ENCODE results near the gene TAMALIN. TPM values are rescaled to one million over a fixed set of nuclear protein-coding genes. Genes with fewer than 3 reads are reported as not detected.

The TAMALIN gene
- total RNA-seq, 1 donor from 2014 or later: 22.0 TPM

DNA sequence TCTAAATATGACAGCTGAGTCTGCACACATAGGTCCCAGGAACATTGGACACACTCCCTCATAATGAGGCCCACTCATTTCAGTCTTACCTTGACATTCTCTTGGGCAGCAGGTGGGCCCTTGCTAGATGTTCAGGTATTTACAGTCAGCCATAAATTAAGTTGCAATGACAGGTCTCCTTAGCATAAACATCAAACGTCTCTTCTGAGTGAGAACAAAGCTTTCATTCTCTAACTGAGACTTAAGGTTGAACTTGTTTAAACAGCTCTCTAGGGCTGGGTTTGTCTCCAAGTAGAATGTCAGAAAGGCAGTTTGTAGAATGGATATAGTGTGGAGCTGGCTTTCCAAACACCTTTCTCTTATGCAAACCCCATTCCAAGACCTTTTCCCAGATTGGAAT lies 44.9 kb upstream of the TAMALIN start:
- Mint-ChIP-seq H3K36me3 (peaks cover 33% of the 10 kb centered on the region), H3K9me3 (peaks cover 19% of the 10 kb centered on the region), H3K4me1 (peaks cover 20% of the 10 kb centered on the region), H3K27ac (peak overlapping the region; percentile 66), H3K27me3 (ENCODE audit: low read depth) (no peaks in the 10 kb centered on the region), H3K4me3 (no peak overlapping the region)
- TF ChIP-seq CTCF (IDR thresholded peaks at IDR 0.05; ENCODE audit: unreplicated experiment): no peak
- no peak for DNase-seq (ENCODE audit: low spot score in 2 of 2, unreplicated experiment in 2 of 2)

DNA sequence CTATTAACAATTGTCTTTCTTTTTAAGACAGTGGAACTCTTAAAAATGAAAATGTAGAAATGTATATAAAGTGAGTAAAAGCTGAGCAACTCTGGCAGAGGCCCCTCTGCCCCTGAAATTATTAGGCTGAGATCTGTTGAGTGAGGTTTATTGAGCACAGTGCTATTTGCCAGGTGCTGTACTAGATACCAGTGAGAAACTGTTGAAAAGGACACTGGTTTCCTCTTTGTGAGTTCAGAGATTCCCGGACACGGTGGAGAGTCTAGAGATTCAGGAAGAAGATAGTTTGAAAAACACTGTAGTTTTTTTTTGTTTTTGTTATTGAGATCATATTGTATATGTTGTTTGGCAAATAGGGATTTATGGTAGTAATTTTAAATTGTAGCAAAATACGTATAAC lies 44.0 kb upstream of the TAMALIN start:
- Mint-ChIP-seq H3K27me3 (ENCODE audit: low read depth) (no peaks in the 10 kb centered on the region), H3K27ac (peak overlapping the region; percentile 66), H3K36me3 (peaks cover 33% of the 10 kb centered on the region), H3K4me3 (no peak overlapping the region), H3K9me3 (peaks cover 19% of the 10 kb centered on the region), H3K4me1 (peaks cover 20% of the 10 kb centered on the region)
- DNase-seq (ENCODE audit: low spot score in 2 of 2, unreplicated experiment in 2 of 2): no peak
- no peak for TF ChIP-seq CTCF (IDR thresholded peaks at IDR 0.05; ENCODE audit: unreplicated experiment)

DNA sequence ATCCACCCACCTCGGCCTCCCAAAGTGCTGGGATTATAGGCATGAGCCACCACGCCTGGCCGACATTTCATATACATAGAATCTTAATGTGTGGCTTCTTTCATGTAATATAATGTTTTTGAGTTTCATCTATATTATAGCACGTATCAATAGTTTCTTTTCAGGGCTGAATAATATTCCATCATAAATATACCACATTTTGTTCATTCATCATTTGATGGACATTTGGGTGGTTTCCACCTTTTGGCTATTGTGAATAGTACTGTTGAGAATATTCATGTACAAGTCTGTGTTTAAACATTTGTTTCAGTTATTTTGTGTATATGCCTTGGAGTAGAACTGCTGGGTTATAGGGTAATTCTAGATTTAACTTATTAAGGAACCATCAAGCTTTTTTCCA lies 43.3 kb upstream of the TAMALIN start:
- H3K4me3 Mint-ChIP-seq: no peak overlapping the region
- DNase-seq (ENCODE audit: low spot score in 2 of 2, unreplicated experiment in 2 of 2): no peak
- TF ChIP-seq CTCF (IDR thresholded peaks at IDR 0.05; ENCODE audit: unreplicated experiment): no peak
- H3K27me3 Mint-ChIP-seq (ENCODE audit: low read depth): no peaks in the 10 kb centered on the region
- H3K27ac Mint-ChIP-seq: no peak overlapping the region
- peaks cover 32% of the 10 kb centered on the region for H3K36me3 Mint-ChIP-seq
- H3K4me1 Mint-ChIP-seq: peaks cover 20% of the 10 kb centered on the region
- H3K9me3 Mint-ChIP-seq: peaks cover 19% of the 10 kb centered on the region

GRCh38 chr12:51969643-51970042 lies 37.1 kb upstream of the TAMALIN start:
- H3K9me3 Mint-ChIP-seq: peaks cover 15% of the 10 kb centered on the region
- DNase-seq (ENCODE audit: low spot score in 2 of 2, unreplicated experiment in 2 of 2): no peak
- H3K27me3 Mint-ChIP-seq (ENCODE audit: low read depth): no peaks in the 10 kb centered on the region
- H3K4me1 Mint-ChIP-seq: peaks cover 22% of the 10 kb centered on the region
- H3K27ac Mint-ChIP-seq: no peak overlapping the region
- no peak overlapping the region for H3K4me3 Mint-ChIP-seq
- TF ChIP-seq CTCF (IDR thresholded peaks at IDR 0.05; ENCODE audit: unreplicated experiment): no peak
- peaks cover 14% of the 10 kb centered on the region for H3K36me3 Mint-ChIP-seq

- peaks cover 22% of the 10 kb centered on the region for H3K4me1 Mint-ChIP-seq
- no peaks in the 10 kb centered on the region for H3K27me3 Mint-ChIP-seq (ENCODE audit: low read depth)
- H3K4me3 Mint-ChIP-seq: no peak overlapping the region
- H3K36me3 Mint-ChIP-seq: peaks cover 11% of the 10 kb centered on the region
- TF ChIP-seq CTCF (IDR thresholded peaks at IDR 0.05; ENCODE audit: unreplicated experiment): peak; percentile 56
- peaks cover 1% of the 10 kb centered on the region for H3K9me3 Mint-ChIP-seq
- no peak for DNase-seq (ENCODE audit: low spot score in 2 of 2, unreplicated experiment in 2 of 2)
- peak overlapping the region; percentile 60 for H3K27ac Mint-ChIP-seq
These were observed 35.7 kb upstream of the TAMALIN start for GRCh38 chr12:51970904-51971646.
